HepG2 (cell line): Measurements from ENCODE around the gene CRNKL1. TPM values are rescaled to one million over a fixed set of nuclear protein-coding genes. Genes with fewer than 3 reads are reported as not detected.

Experiments
- BATF2 ChIP-seq: sonication (generic); formaldehyde crosslinking; IDR thresholded peaks from 2 replicates; pipeline ENCODE4 v1.8.0; 2022; ENCODE audit warnings: mild to moderate bottlenecking, missing genetic modification reagents, moderate library complexity
- ETV5 ChIP-seq: IDR thresholded peaks from 2 replicates; pipeline ENCODE4 v1.6.1; 2018; ENCODE audit warnings: missing biosample characterization, missing genetic modification reagents, inconsistent platforms, borderline replicate concordance
- KDM3A ChIP-seq: IDR thresholded peaks from 2 replicates; pipeline ENCODE4 v1.6.1; 2018; ENCODE audit warnings: low read depth, missing compliant biosample characterization
- NR3C1 ChIP-seq: sonication (generic); formaldehyde crosslinking; IDR thresholded peaks from 2 replicates; pipeline ENCODE4 v1.4.0; 2020; ENCODE audit warnings: missing genetic modification reagents
- PRDM10 ChIP-seq: sonication (generic); formaldehyde crosslinking; IDR thresholded peaks from 2 replicates; pipeline ENCODE4 v1.4.0; 2020; ENCODE audit warnings: low read depth, missing genetic modification reagents
- RAD21 ChIP-seq: fragments of 450-650 bp; formaldehyde crosslinking; IDR thresholded peaks from 2 replicates; pipeline ENCODE4 v1.5.0; 2020; ENCODE audit warnings: mild to moderate bottlenecking
- RFXANK ChIP-seq: IDR thresholded peaks from 2 replicates; pipeline ENCODE4 v1.6.1; 2016
- ZBTB1 ChIP-seq: sonication (generic); formaldehyde crosslinking; IDR thresholded peaks from 2 replicates; pipeline ENCODE4 v1.4.0; 2020; ENCODE audit warnings: missing genetic modification reagents, borderline replicate concordance
- ZBTB38 ChIP-seq: sonication (generic); formaldehyde crosslinking; IDR thresholded peaks from 2 replicates; pipeline ENCODE4 v1.5.1; 2020; ENCODE audit warnings: mild to moderate bottlenecking, missing genetic modification reagents
- ZNF260 ChIP-seq: sonication (generic); formaldehyde crosslinking; IDR thresholded peaks from 2 replicates; pipeline ENCODE4 v1.4.0; 2020; ENCODE audit warnings: missing genetic modification reagents, low read depth, mild to moderate bottlenecking, borderline replicate concordance
- ZNF362 ChIP-seq: sonication (generic); formaldehyde crosslinking; IDR thresholded peaks from 2 replicates; pipeline ENCODE4 v1.4.0; 2020; ENCODE audit warnings: missing genetic modification reagents, mild to moderate bottlenecking, borderline replicate concordance
- ZNF383 ChIP-seq: sonication (generic); formaldehyde crosslinking; IDR thresholded peaks from 2 replicates; pipeline ENCODE4 v1.4.0; 2020; ENCODE audit warnings: missing genetic modification reagents, mild to moderate bottlenecking, borderline replicate concordance
- ZNF550 ChIP-seq: sonication (generic); formaldehyde crosslinking; IDR thresholded peaks from 2 replicates; pipeline ENCODE4 v1.4.0; 2020; ENCODE audit warnings: mild to moderate bottlenecking, missing genetic modification reagents, borderline replicate concordance
- ZNF678 ChIP-seq: sonication (generic); formaldehyde crosslinking; IDR thresholded peaks from 2 replicates; pipeline ENCODE4 v1.4.0; 2020; ENCODE audit warnings: mild to moderate bottlenecking, missing genetic modification reagents
- ZNF891 ChIP-seq: sonication (generic); formaldehyde crosslinking; IDR thresholded peaks from 2 replicates; pipeline ENCODE4 v1.5.0; 2020; ENCODE audit warnings: mild to moderate bottlenecking, missing genetic modification reagents
- ZSCAN9 ChIP-seq: IDR thresholded peaks from 2 replicates; pipeline ENCODE4 v1.6.1; 2016; ENCODE audit warnings: borderline replicate concordance
- polyA plus RNA-seq, 8 experiments: library from polyadenylated mRNA; depleted of rRNA in 3 of 8; stranded (reverse) in 7 of 8; unstranded in 1 of 8; fragments of >200 nt; fragmentation: Illumina TruSeq in 4 of 8; extraction: Trizol in 4 of 8; gene quantifications; 2 replicates each; pipeline versions ENCODE4 v1.2.1 to v1.2.3, GENCODE V29; 2011 to 2016; ENCODE audit warnings: low read depth in 4 of 8, missing spikeins in 1 of 8, mixed read lengths in 1 of 8; ENCODE audit not compliant: insufficient read depth in 1 of 8
- total RNA-seq, 5 experiments: library from RNA; depleted of rRNA; stranded (reverse); fragments of >200 nt; fragmentation: Illumina TruSeq; extraction: Trizol; gene quantifications; 2 replicates each; pipeline ENCODE4 v1.2.3, GENCODE V29; 2016; ENCODE audit warnings: low read depth in 1 of 5
- TF ChIP-seq, protein P1 (sequence below): sonication (generic); formaldehyde crosslinking; IDR thresholded peaks from 2 replicates; pipeline ENCODE4 v1.5.0; 2020; ENCODE audit warnings: mild to moderate bottlenecking, missing genetic modification reagents
- TF ChIP-seq, protein P2 (sequence below): IDR thresholded peaks from 2 replicates; pipeline ENCODE4 v1.6.1; 2016; ENCODE audit warnings: low read depth
- TF ChIP-seq, protein P3 (sequence below): IDR thresholded peaks from 2 replicates; pipeline ENCODE4 v1.6.1; 2016; ENCODE audit warnings: missing genetic modification reagents, missing compliant biosample characterization

The CRNKL1 gene
- total and polyA plus RNA-seq, 2 of the 13 experiments (the other 11 are each of a cell fraction or from before 2014, with no cell fraction given) = 12.3 to 64.5 TPM

- TF ChIP-seq ZNF260 (CRISPR knock-in tag) (no peak), ZNF678 (CRISPR knock-in tag) (peak; percentile 94), BATF2 (CRISPR knock-in tag) (peak; percentile 90), ZBTB1 (peak; percentile 53; the same call in 1 of the 2 replicates), RFXANK (CRISPR knock-in tag) (no peak; the same call in 1 of the 2 replicates), NR3C1 (CRISPR knock-in tag) (no peak), ZNF550 (CRISPR knock-in tag) (0 out of 2 replicates have a peak, but pooled peaks have one; percentile 61), KDM3A (CRISPR knock-in tag) (0 out of 2 replicates have a peak, but pooled peaks have one; percentile 77), ZSCAN9 (CRISPR knock-in tag) (peak; percentile 86; the same call in 1 of the 2 replicates), ZNF362 (CRISPR knock-in tag) (peak; percentile 68; the same call in 1 of the 2 replicates), ZBTB38 (peak; percentile 93; the same call in 1 of the 2 replicates), ZNF383 (CRISPR knock-in tag) (peak; percentile 72; the same call in 1 of the 2 replicates), RAD21 (CRISPR knock-in tag) (peak; percentile 89), ETV5 (CRISPR knock-in tag) (peak; percentile 89), PRDM10 (CRISPR knock-in tag) (peak; percentile 70; the same call in 1 of the 2 replicates), ZNF891 (peak; percentile 29; the same call in 1 of the 2 replicates)
- TF ChIP-seq, protein P1, sequence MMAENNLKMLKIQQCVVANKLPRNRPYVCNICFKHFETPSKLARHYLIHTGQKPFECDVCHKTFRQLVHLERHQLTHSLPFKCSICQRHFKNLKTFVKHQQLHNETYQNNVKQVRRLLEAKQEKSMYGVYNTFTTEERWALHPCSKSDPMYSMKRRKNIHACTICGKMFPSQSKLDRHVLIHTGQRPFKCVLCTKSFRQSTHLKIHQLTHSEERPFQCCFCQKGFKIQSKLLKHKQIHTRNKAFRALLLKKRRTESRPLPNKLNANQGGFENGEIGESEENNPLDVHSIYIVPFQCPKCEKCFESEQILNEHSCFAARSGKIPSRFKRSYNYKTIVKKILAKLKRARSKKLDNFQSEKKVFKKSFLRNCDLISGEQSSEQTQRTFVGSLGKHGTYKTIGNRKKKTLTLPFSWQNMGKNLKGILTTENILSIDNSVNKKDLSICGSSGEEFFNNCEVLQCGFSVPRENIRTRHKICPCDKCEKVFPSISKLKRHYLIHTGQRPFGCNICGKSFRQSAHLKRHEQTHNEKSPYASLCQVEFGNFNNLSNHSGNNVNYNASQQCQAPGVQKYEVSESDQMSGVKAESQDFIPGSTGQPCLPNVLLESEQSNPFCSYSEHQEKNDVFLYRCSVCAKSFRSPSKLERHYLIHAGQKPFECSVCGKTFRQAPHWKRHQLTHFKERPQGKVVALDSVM (CRISPR knock-in tag) = peak; percentile 92
- TF ChIP-seq, protein P2, sequence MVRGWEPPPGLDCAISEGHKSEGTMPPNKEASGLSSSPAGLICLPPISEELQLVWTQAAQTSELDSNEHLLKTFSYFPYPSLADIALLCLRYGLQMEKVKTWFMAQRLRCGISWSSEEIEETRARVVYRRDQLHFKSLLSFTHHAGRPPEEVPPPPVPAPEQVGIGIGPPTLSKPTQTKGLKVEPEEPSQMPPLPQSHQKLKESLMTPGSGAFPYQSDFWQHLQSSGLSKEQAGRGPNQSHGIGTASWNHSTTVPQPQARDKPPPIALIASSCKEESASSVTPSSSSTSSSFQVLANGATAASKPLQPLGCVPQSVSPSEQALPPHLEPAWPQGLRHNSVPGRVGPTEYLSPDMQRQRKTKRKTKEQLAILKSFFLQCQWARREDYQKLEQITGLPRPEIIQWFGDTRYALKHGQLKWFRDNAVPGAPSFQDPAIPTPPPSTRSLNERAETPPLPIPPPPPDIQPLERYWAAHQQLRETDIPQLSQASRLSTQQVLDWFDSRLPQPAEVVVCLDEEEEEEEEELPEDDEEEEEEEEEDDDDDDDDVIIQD = peak; percentile 84
- TF ChIP-seq, protein P3, sequence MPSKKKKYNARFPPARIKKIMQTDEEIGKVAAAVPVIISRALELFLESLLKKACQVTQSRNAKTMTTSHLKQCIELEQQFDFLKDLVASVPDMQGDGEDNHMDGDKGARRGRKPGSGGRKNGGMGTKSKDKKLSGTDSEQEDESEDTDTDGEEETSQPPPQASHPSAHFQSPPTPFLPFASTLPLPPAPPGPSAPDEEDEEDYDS (CRISPR knock-in tag) = peak; percentile 11; the same call in 1 of the 2 replicates
These were observed 35.0 kb downstream of the CRNKL1 start, which contains the start of gene NAA20 (continued) for GRCh38 chr20:20017001-20017843.
